Amniotic epithelial cell (primary cell): ENCODE measurements around the gene CANT1.

Experiments used
- DNase-seq: peaks from one replicate; pipeline ENCODE4 v3.0.0-alpha.2; 2010; ENCODE audit warnings: low read depth

The CANT1 gene

DNA sequence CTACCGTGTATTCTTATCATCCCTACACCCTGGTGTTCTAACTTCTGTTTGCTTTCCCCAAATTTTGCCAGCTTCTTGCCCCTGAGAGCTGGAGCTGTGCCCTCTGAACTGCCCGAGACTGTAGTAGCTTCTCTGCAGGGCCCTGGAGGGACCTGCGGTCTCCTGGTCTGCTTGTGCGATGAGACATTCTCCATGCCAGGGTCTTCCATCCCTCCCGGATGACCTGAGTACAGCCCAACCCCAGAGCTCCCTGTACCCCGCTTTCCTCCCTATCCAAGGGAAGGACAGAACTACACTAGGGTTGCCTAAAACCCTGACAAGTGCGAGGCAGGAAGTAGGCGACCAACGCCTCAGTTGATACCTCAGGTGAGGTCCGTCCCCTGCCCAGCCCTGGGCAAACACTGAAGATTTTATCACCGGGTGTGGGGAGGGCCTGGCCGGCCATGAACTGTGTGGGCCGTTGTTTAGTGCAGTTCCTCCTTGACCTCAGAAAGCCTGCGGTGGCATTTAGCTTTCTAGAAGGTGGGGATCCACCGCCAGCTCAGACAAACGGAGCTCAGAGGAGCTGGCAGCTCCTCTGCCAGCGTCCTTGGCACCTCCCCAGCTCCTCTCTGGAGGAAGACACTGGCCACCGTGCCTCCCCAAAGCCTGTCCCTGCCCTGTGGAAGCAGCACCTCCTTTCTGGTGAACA, 13.7 kb downstream of the CANT1 start:
- DNase-seq, result no peak

DNA sequence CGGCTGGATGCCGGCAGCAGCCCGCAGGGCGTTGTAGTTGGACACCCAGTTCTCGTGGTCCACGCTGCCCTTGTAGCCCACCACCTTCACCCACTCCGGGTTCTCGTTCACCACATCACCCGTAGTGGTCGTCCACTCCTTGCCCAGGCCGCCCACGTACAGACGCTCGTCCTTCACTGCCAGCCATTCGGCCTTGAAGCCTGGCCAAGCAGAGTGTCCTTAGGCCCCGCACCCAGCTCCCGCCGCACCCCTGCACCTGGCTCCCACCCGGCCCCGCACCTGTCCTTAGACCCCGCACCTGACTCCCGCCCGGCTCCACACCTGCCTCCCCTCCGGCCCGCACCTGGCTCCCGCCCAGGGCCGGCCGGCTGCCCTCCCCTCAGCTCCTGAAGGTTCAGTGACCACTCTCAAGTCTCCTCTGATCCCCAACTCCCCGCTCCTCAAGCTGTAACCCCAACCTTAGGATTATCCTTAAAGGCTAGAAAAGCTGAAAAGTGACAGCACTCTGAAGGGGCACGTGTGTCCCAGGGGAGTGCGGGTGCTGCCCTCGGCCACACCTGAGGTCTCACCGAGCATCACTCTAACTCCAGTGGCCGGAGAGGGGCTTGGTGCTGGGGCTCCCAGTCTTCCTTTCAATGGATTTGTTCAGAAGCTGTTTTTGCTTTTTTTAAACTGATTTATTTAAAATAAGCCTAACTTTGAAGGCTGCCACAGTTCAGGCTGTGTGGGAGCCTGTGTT, 14.4 kb downstream of the CANT1 start:
- no peak for DNase-seq

DNA sequence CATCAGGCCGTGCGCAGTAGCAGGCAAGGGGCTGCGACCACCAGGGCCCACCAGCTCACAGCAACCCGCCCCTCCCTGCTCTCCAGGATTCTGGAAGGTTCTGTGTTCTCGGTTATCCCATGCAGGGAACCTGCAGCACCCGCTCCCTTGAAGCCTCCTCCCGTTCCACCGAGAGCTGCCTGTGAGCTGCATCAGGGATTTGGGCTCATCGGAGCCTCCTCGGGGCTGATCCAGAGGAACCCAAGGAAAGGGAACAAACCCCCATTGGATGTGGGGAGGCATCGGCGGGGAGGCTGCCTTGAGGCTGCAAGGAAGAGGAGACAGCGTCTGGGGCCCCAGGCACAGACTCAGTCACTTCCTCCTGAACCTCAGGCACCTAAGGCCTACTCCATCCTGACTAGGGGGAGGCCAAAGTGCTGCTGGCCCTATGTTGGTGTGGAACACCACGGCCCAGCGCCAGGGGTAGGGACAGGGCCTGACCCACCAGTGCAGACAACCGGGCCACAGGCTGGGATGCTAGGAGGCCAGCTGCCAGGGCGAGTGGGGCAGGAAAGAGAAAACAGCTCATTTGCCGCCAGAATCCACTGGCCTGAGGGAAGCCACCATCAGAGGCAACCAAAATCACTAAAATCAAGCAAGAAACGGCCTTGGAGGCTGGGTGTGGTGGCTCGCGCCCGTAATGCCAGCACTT, 15.4 kb downstream of the CANT1 start:
- no peak for DNase-seq

DNA sequence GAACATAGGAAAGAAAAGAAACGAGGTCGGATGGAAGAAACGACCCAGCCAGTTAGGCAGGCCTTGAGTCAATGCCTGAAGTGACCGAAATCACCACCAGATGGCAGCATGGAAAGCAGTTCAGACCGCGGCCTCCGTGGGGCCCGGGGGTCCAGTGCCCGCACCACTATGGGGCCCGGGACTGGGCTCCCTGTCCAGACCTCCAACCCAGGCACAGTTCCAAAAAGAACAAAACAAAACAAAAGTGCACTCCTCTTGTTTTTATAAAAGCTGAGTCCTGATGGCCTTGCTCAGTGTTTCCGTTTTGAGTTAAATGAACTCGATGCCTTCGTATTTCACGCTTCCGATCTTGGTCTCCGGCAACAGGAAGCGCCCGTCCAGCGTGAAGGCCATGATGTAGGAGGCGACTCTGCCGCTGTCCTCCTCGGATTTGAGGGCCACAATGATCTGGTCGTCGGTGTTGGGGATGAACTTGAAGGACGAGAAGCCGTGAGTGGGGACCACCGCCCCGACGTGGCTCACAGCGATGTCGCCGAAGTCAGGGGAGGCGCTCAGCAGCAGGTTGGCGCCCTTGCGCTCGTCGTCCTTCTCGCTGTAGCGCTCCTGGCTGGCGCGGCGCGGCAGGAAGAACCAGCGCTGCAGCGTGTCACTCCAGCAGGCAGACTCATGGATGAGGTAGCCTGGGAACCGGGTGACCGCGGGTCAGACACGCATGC, 16.2 kb downstream of the CANT1 start:
- DNase-seq, result peak; percentile 41

DNA sequence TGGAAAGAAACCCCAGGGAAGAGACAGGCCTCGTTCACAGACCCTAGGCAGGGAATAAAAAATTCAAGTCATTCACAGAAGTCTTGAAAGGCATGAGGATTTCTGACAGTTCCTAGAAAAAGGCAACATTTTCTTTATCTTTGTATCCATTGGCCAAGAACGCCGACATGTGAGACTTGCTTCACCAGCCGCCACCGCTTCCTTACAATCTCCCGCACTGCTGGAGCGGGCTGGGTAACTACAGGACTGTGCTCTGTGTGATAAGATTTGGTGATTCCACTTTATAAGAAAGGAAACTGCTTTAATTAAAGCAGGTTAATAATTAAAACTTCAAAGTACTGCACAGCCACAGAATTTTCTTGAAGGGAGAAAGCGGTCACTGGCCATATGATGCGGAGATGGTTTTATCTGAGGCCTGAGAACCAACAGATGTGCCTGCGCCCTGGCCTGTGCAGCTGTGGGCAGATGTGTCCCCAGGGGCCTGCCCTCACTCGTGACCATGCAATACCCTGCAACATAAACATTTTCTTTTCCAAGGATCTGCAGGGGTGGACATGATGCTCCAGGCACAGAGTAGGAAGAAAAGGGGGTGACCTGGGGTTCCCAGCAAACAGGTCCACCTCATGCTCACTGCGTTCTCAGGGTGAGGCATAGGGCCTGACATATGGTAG, 16.9 kb downstream of the CANT1 start:
- DNase-seq, result no peak

DNA sequence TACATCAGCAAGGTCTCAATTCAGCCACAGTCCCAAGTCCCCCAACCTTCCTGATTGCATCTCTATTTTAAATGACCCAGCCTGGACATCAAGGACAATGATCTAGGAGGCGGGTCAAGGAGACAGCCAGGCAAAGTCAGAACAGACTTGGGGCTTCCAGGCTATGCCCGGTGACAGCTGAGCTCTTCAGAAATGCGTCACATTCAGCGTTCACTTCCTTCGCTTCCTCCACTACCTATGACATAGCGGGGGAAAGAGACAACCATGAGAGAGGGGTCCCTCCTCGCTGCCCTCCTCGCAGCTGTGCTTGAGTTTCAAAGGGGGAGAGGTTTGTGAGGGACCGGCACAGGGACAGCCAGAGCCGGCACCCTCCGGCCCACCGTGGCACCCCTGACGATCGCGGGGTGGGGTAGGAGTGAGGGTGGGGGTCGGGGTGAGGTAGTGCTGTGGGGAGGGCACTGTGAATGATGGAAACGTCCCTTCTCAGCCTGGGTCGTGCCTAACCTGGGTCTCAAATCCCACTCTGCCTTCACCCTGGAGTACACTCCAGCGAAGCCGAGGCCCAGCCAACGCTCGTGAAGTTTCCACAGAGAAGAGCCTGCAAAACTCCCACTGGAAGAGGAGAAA, 17.5 kb downstream of the CANT1 start:
- DNase-seq, result no peak

DNA sequence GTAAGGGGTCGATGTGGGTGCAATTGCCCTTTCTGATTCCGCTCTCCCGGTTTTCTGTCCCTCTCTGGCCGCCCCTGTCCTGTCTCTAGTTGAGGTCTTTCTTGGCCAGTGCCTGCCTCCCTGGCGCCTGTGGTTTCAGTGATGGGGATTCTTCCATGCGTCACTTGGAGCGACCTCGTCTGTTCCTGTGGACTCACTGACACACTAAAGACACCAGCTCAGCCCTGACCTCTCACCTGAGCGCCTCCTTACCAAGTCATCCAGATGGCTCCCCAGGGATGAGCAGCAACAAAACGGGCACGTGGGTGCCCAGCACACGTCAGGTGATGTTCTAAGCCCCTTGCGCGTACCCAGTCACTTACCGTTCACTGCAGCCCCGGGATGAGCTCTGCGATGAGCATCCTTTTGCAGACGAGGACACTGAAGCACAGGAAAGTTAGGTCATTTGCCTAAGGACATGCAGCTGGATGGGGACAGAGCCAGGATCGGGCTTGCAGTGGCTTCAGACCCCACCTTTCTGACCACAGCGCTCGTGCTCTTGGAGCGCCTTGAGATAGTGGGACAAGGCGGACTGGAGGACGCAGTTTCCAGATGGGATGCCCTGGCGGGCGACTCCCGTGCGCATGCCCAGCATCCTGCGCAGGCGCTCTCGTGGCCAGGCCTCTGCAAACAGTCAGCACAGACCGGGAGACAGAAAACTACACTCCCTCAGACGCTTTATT, 18.4 kb downstream of the CANT1 start:
- DNase-seq, result no peak

DNA sequence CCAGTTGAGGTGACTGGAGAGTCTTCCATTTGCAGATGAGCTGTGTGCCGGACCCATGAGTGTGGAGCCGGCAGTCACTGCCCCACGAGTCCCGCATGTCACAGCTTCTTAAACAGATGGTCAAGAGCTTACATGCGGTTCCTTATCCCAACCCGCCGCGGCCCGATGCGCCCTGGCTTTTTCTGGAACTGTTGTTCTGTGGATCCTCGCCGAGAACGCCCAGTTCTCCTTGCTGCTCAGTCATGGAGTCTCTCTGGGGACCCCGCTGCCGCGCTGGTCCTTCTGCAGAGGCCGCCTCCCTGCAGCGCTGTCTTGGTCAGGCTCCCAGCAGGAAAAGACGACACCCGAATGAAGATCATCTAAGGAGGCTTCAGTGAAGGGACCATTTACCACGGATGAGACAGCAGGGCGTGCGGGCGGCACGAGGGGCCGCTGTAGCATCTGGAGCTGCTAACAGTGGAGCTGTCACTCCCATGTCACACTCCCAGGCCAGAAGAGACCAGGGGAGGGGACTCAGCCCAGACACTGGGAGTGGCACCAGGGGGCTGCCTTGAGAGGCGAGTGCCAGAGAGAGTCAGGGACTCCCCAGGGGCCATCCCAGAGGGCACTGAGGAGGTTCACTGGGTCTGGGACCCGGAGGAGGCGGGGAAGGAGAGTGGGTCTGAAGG, 19.1 kb downstream of the CANT1 start:
- no peak for DNase-seq

DNA sequence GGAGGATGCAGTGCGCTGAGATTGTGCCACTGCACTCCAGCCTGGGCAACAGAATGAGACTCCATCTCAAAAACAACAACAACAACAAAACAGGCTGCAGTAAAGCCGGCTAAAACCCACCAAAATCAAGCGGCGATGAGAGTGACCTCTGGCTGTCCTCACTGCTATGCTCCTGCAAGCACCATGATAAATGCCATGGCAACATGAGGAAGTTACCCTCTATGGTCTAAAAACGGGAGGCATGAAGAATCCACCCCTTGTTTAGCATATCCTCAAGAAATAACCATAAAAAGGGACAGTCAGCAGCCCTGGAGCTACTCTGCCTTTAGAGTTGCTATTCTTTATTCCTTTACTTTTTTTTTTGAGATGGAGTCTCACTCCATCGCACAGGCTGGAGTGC, 21.4 kb downstream of the CANT1 start:
- no peak for DNase-seq

DNA sequence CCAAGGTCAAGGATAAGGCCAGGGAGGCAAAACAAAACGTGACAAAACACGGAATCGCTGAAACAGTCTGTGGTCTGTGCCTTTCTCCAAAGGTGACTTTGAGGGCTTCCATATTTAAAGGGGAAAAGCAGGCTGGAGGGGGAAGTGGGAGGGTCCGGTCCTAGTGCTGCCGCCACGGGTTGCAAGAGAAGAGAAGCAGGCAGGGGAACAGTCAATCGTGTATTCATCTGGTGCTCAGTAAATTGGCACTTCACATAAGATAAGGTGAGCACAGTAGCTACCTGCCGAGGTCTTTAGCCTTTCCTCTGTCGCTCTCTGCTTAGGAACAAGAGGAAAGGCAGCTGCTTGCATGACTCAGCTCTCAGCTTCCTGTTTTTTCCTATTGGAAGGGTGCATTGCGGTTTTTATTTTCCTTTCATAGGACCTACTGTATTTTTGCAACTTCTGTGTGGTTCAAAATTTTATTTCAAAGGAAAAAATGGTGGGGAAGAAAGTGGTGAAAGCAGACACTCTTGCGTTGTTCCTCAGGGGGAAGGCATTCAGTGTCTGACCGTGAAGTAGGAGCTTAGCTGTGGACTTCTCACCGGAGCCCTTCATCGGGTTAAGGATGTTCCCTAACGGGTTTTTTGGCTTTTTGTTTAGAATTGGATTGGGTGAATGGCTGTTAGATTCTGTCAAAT, 22.8 kb downstream of the CANT1 start:
- peak; percentile 75 for DNase-seq

DNA sequence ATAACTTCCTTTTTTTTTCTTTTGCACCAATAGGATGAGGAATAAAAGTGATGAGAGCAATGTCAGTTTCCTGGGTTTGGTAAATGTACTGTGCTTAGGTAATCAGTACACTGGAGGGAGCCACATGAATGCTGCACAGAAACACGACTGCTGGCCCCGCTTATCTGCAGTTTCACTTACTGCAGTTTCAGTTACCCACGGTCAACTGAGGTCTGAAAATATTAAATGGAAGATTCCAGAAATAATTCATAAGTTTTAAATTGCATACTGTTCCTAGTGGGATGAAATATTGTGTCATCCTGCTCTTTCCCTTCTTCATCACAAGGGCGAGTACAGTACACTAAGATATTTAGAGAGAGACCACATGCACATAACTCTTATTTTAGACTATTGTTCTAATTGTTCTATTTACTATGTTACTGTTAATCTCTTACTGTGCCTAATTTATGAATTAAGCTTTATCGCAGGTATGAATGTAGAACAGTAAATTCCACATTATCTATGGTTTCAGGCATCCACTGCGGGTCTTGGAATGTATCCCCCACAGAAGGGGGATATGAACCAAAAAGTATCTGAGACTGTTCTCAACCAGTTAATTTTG, 23.4 kb downstream of the CANT1 start:
- peak; percentile 87 for DNase-seq

DNA sequence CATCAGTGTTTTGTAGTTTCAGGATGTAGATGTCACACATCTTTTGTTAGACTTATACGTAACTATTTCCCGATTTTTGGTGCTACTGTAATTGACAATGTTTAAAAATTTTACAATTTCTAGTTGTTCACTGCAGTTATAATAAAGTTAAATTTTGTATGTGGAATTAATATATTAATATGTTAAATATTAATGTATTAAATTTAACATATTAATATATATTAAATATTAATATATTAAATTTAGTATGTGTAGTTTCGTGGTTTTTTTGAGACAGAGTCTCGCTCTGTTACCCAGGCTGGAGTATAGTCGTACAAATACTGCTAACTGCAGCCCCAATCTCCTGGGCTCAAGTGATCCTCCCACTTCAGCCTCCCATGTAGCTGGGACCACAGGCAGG, 24.2 kb downstream of the CANT1 start:
- DNase-seq, result no peak

DNA sequence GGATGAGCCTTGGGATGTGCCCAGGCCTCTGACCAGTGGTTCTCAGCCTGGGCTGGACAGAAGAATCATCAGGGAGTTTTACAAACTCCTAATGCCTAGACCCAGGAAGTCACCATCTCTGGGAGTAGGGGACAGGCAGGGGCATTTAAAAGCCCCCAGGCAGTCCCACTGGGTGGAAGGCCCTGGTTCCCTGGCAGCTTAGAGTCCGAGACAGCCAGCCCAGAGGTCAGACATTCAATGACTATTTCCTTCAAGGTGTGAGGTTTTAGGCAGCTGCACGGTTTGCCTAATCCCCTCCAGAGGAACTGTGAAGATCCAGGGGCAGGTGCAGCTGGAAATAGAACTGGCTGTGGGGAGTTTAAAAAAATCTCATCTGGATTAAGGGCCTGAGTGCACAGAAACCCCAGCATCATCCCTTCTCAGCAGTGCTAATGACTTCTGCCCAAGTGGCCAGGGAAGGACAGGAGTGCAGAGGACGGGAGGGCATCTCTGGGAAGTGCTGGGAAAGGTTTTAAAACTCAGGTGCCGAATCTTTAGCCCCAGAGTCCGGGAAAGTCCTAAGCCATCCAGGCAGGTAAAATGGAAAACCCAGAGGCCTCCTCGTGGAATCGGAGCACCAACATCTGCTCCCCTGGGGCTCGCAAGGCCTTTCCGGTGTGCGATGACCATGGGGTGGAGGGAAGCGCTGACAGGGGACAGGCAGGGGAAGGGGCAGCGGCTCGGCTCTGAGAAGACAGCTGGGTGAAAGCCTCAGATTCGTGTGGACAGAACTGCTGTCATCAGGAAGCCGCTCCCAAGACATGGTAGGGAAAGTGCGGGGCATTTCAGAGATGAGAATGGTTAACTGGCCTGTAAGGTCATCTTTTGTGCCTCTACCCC, 28.3 kb downstream of the CANT1 start:
- no peak for DNase-seq

DNA sequence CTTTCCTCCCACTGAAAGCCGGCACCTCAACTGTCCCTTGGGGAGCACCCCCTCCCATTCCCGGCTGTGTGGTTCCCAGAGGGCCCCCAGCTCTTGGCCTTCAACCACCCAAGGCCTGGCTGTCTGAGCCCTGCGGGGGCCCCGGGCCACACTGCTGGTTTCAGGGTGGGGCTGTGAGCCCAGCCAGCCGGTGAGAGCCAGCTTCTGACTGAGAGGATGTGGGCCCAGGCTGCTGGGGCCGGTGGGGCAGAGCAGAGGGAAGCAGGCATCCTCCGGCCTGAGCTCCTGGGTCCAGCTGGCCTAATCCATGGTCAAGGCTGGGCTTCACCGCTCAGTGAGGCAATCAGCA, 29.0 kb downstream of the CANT1 start:
- no peak for DNase-seq

DNA sequence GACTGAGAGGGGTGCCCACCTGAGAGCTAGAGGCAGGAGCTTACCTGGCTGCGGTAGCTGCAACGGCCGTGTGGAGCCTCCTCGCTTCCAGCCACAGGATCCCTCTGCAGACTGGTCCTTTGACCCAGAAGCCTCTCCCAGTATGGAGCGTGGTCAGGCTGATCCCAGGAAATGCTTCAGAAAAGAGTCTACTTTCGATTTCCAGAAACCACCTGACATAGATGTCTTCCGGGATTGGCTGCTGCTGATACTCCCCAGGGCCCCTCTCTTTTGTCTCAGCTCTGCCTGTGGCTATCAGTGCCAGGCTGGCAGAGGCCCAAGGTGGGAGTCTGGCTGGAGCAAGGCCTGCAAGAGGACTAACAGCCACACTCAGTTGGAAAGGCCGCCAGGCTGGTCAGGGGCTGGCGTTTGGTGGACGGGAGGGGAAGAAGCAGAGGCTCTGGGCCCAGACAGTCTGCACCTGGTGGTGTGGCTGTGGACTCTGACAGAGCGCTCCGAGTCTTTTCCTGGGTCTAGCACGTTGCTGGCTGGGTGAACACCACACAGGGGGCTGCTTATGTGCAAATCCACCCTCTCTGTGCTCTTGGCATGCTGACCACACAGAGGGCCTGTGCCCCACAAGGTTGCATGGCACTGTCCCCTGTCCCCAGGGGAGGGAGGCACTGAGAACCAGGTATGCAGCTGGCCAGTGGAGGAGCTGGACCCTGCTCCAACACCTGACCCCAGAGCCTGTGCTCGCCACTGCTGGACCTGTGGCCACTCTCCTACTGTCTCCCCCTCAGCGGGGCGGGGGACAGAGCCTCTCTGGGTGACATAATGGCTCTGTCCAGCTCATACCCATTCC, 29.6 kb downstream of the CANT1 start, which contains the start of gene LGALS3BP:
LGALS3BP (minus strand) TSS at position 144 of the 844 bp plus-strand sequence. CDS start 2,732 bp downstream, outside the sequence.
- DNase-seq, result peak; percentile 98

DNA sequence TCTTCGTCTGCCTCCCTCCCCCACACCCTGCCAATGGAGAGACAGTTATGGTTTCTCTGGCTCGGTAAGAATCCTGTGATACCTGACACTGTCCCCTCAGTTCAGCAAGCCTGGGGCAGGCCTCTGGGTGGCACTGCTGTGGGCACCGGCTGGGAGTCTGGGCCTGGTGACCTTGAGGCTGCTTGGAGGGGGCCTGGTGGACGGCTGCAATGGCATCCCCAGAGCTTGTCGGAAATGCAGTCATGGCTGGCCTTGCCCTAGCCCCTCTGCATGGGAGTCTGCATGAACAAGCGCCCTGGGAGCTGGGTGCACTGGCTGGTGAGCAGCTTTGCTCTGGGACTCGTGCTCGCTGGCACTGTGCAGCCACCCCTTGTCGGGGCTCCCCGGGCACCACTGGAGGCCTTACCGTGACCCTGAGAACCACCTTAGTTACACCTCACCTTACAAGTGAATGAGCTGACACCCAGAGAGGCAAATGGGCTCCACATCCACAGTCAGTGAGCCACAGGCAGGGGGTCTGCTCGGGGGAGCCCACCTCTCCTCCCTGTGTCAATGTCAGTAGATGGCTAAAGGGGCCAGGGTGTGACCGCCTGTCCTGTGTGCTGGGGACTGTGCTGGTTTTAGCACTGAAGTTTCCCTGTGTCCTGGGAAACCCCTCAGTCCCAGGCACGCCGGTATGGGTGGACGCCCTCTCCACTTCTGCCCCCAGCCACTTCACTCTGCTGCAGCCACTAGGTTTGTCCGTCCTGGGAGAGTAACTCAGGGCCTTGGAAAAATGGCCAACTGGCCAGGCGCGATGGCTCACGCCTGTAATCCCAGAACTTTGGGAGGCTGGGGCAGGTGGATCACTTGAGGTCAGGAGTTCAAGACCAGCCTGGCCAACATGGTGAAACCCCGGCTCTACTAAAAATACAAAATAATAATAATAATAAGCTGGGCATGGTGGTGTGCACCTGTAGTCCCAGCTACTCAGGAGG, 31.3 kb downstream of the CANT1 start:
- no peak for DNase-seq
